ENCODE measurements around the gene INPP5K.

DNA sequence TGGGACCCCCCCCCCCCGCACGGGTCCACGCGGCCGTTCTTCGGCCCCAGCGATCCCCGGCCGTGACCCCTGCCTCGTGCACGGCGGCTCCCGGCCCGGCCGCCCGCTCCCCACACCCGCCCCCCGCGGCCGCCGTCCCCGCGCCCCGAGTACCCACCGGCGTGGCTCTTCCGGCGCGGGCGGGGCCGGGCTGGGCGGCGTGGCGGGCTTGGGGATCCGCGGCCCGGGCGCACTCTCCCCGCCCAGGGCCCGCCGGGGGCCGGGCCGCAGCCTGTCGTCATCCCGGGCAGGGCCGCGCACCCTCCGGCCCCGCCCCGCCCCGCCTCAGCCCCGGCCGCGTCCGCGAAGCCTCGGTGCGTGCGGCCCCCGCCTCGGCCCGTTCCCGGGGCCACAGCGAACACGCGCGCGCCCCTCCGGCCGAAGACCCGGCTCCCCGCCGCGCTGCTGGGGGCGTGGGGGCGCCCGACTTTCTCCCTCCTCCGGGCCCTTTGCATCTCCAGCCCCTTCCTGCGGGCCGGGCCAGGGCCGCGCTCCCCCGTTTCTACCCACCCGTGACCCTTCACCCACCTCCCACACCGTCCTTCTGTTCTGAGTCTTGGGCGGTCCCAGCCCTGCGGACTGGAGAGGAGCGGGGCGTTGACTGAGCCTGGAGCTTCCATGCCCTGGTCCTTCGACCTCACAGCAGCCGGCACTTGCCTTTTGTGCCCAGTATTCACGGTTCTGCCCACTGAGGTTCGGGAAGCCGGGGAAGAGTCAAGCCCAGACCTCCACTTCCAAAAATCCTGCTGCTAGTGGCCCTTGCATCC, 24.8 kb downstream of the INPP5K start:
- TF ChIP-seq, protein P1, sequence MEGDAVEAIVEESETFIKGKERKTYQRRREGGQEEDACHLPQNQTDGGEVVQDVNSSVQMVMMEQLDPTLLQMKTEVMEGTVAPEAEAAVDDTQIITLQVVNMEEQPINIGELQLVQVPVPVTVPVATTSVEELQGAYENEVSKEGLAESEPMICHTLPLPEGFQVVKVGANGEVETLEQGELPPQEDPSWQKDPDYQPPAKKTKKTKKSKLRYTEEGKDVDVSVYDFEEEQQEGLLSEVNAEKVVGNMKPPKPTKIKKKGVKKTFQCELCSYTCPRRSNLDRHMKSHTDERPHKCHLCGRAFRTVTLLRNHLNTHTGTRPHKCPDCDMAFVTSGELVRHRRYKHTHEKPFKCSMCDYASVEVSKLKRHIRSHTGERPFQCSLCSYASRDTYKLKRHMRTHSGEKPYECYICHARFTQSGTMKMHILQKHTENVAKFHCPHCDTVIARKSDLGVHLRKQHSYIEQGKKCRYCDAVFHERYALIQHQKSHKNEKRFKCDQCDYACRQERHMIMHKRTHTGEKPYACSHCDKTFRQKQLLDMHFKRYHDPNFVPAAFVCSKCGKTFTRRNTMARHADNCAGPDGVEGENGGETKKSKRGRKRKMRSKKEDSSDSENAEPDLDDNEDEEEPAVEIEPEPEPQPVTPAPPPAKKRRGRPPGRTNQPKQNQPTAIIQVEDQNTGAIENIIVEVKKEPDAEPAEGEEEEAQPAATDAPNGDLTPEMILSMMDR (IDR thresholded peaks at IDR 0.05 in 4 of 5, conservative IDR thresholded peaks at IDR 0.05 in 1 of 5): no peak
- peak; percentile 32 to 33 for TF ChIP-seq POLR2A (IDR thresholded peaks at IDR 0.05)
